ENCODE results near the gene PRKAR2A. TPM values are rescaled to one million over a fixed set of nuclear protein-coding genes. Genes with fewer than 3 reads are reported as not detected.

PRKAR2A gene
- total and polyA plus RNA-seq, 2 donors (not counting 3 experiments of a cell fraction or from before 2014, with no cell fraction given) = 8.6 to 69.9 TPM

DNA sequence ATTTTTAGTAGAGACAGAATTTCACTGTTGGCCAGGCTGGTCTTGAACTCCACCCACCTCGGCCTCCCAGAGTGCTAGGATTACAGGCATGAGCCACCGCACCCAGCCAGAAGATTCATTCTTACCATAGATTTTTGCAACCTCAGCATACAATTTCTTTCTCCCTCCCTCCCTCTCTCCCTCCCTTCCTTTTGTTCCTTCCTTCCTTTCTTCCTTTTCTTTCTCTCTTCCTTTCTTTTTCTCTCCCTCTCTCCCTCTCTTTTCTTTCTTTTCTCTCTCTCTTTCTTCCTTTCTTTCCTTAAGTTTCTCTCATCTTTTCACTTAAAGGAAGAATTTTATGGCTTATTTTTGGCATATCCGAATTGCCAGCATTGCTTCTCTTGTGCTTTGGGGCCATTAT is 58.0 kb downstream of the PRKAR2A start:
- Histone ChIP-seq H3K79me2 (ENCODE audit: control insufficient read depth, insufficient read depth, low read length) (no peaks in the 10 kb centered on the region), H3K36me3 (ENCODE audit: control insufficient read depth in 2 of 2, extremely low read depth in 1 of 2, insufficient read depth in 2 of 2, low read length in 2 of 2) (no peaks in the 10 kb centered on the region), H4K20me1 (replicated peaks; ENCODE audit: control insufficient read depth, extremely low read depth, insufficient read depth, low read length) (no peaks in the 10 kb centered on the region), H3K4me2 (ENCODE audit: insufficient read depth, low read length) (no peak overlapping the region), H3K27me3 (ENCODE audit: control insufficient read depth in 2 of 2, insufficient read depth in 2 of 2, low read length in 2 of 2) (no peaks in the 10 kb centered on the region), H3K9ac (replicated peaks; ENCODE audit: extremely low read depth, insufficient read depth, low read length) (no peak overlapping the region), H3K4me1 (ENCODE audit: control insufficient read depth, extremely low read depth, insufficient read depth, low read length) (no peaks in the 10 kb centered on the region), H3K4me3 (replicated peaks in 1 of 3; ENCODE audit: insufficient read depth in 1 of 3, low read depth in 1 of 3, low read length in 3 of 3) (no peak overlapping the region), H3K9me3 (replicated peaks; ENCODE audit: control insufficient read depth, insufficient read depth, low read length) (no peaks in the 10 kb centered on the region), H3K9me1 (replicated peaks; ENCODE audit: control insufficient read depth, extremely low read depth, insufficient read depth, low read length) (no peaks in the 10 kb centered on the region), H3K27ac (ENCODE audit: insufficient read depth, low read depth, low read length) (no peak overlapping the region), H2AFZ (ENCODE audit: low read depth, low read length) (no peak overlapping the region)
- dilution Hi-C loops (cut with MboI; ENCODE audit: extremely low pct_ligation_motif_present, low sequenced_read_pairs) (no loop called here), intact Hi-C loops (cut with micrococcal nuclease) (no loop called here)
- ChIA-PET POLR2A (no interaction called here), CTCF (no interaction called here)
- TF ChIP-seq FOS (IDR thresholded peaks at IDR 0.05; ENCODE audit: borderline replicate concordance, insufficient read depth, low read length) (no peak), JUN (IDR thresholded peaks at IDR 0.05; ENCODE audit: borderline replicate concordance, insufficient read depth, insufficient read length, low read depth) (no peak), GATA2 (IDR thresholded peaks at IDR 0.05; ENCODE audit: insufficient read depth, insufficient read length, low read depth, low read length) (no peak), POLR2A (IDR thresholded peaks at IDR 0.05; ENCODE audit: low read depth, low read length) (no peak), EZH2 (IDR thresholded peaks at IDR 0.05; ENCODE audit: borderline replicate concordance, low read depth, low read length, severe bottlenecking) (no peak), MYC (IDR thresholded peaks at IDR 0.05; ENCODE audit: low read depth, low read length) (no peak), POLR2AphosphoS5 (IDR thresholded peaks at IDR 0.05; ENCODE audit: insufficient read depth, low read depth, low read length) (no peak)
- TF ChIP-seq, protein P1, sequence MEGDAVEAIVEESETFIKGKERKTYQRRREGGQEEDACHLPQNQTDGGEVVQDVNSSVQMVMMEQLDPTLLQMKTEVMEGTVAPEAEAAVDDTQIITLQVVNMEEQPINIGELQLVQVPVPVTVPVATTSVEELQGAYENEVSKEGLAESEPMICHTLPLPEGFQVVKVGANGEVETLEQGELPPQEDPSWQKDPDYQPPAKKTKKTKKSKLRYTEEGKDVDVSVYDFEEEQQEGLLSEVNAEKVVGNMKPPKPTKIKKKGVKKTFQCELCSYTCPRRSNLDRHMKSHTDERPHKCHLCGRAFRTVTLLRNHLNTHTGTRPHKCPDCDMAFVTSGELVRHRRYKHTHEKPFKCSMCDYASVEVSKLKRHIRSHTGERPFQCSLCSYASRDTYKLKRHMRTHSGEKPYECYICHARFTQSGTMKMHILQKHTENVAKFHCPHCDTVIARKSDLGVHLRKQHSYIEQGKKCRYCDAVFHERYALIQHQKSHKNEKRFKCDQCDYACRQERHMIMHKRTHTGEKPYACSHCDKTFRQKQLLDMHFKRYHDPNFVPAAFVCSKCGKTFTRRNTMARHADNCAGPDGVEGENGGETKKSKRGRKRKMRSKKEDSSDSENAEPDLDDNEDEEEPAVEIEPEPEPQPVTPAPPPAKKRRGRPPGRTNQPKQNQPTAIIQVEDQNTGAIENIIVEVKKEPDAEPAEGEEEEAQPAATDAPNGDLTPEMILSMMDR (IDR thresholded peaks at IDR 0.05; ENCODE audit: extremely low read depth in 1 of 2, insufficient read depth in 1 of 2, low read depth in 1 of 2, low read length in 2 of 2) = no peak
- TF ChIP-seq, protein P2, sequence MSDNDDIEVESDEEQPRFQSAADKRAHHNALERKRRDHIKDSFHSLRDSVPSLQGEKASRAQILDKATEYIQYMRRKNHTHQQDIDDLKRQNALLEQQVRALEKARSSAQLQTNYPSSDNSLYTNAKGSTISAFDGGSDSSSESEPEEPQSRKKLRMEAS (IDR thresholded peaks at IDR 0.05; ENCODE audit: insufficient read depth, insufficient read length) = no peak
- DNase-seq (ENCODE audit: low read depth, low spot score) = no peak
- FAIRE-seq = no peak
- BruUV-seq (replicated peaks) = no TSS peak

Data from endothelial cell of umbilical vein (primary cell).